Endometrium (tissue), 2 donors: Measurements from ENCODE around the gene LIPK.
"Not testable (repeated sequence)": the region's sequence is repeated elsewhere in the genome, so short reads cannot be mapped to it uniquely, and the experiment has no call there.

Source experiments
- FAIRE-seq: peaks from 2 replicates; lab custom pipeline; 2012; peaks lifted over from hg19 to GRCh38; lab: Jason Lieb, UNC
- donor health status: control.
- donor health status: control.

LIPK gene

GRCh38 chr10:88705958-88706357, at the start of gene LIPK:
Gene LIPK, plus strand, starts transcription at chr10:88706249. Its CDS starts 18,295 bp downstream, at chr10:88724544.
- no peak for FAIRE-seq

DNA sequence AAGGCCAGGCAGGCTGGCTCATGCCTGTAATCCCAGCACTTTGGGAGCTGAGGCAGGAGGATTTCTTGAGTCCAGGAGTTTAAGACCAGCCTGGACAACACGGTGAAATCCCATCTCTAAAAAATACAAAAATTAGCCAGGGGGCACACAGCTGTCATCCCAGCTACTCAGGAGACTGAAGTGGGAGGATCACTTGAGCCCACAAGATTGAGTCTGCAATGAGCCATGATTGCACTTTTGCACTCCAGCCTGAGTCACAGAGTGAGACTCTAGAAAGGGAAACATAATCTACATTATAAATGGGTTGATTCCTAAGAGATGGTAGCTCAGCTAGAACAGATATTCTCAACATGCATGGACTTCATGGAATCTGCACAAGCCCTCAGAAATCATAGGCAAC, 48.1 kb upstream of the LIPK start:
- FAIRE-seq: no peak

DNA sequence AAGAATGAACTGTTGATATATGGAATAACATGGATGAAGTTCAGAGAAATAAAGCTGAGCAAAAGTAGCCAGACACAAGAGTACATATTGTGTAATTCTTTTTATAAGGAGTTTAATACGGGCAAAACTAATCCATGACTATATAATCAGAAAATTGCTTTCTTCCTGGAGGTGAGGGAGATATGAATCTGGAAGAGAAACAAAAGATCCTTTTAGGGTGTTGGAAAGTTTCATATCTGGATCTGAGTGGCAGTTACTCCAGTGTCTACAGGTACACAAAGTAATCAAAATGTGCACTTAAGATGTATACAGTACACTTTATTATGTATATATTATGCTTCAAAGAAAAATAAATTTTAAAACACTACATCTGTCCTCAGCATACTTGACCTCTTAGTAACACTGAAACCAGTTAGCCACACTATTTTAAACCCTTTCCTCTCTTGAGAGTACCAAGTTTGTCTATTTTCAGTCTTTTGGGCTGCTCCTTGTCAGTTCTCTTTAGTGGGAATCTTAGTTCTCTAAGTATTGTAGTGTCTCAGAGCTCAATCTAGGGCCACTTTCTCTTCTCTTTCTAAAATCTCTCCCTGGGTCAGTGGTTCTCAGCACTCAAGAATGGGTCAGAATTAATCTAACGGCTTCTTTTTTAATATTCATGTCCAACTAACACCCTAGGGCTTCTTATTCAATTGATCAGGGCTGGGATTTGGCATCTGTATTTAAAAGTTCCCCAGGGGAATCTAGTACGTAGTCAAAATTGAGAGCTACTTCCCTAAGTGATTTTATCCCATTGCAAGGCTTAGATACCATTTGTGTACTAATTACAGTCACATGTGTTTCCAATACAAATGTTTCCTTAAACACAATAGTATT, 46.1 kb upstream of the LIPK start:
- FAIRE-seq: no peak

DNA sequence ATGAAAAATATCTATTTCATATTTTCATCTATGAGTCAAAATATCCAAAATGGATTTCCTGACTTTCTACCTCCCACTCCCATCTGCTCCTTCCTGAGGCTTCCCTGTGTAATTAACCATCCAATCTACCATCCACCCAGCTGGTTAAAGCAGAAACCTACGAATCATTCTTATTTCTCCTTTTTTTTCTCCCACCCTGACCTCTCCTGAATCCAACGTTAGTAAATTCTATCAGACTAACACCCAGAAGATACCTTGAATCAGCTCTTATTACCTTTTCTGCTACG, 45.5 kb upstream of the LIPK start:
- no peak for FAIRE-seq

DNA sequence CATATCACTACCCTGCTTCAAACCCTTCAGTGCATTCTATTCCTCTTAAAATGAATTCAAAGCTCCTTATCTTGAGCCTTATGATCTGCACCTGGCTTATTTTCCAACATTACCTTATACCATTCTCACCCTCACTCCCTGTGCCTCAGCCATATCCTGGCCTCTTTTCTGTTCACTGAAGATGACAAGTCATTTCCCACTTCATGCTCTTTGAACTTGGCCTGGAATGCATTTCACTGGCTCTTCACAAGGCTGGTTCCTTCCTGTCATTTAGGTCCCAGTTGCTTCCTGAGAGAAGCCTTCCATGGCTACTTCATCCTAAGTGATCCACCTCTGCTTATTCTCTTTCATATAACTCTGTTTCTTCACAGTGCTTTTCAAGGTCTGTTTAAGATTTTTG, 45.0 kb upstream of the LIPK start:
- no peak for FAIRE-seq

DNA sequence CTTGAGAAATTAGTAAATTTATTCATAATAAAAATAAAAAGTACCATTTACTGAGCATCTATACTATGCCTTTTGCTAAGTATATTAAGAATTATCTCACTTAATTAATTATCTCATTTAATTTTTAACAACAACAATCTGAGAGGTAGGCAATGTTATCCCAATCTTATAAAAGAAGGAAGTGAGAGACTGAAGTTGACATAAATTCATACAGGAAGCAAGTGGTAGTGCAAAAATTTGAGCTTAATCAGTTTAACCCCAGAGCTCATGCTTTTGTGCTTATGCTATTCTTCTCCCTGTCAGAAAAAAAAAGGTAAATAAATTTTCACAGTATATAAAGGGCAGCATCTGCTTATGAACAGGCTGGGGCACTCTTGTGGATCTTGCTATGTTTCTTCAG, 44.5 kb upstream of the LIPK start:
- FAIRE-seq: no peak

- not testable (repeated sequence) for FAIRE-seq
These were observed 42.9 kb upstream of the LIPK start for GRCh38 chr10:88663153-88663552.

DNA sequence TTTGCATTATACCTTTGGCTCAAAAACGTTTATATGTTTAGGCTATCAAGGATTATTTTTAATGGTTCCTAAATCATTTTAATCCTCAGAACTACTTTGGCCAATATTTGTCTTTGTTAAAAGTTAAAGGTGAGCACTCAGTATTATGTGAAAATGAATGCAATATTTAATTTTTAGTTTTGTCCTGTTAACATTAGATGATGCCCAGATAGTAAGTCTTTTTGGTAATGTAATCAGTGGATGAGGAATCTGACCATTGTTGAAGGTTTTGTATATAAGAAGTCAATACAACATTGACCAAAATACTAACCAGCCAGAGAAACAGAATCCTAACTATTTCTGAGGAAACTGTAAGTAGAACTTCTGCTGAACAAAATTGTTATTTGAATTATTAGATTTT, 41.9 kb upstream of the LIPK start, which contains the start of gene LIPF:
Gene LIPF, plus strand, starts transcription at position 301 of the 400 bp plus-strand sequence. CDS start 2,856 bp downstream, outside the sequence.
- no peak for FAIRE-seq

DNA sequence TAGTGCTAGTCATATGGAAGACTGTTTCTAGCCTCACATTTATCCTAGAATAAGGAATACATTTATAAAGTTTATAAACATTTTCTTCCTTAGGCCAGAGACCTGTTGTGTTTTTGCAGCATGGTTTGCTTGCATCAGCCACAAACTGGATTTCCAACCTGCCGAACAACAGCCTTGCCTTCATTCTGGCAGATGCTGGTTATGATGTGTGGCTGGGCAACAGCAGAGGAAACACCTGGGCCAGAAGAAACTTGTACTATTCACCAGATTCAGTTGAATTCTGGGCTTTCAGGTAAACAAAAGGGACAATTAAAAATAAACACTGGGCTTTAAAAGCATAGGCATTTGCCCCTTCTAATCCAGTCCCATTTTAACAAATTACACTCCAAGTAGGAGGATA, 37.6 kb upstream of the LIPK start:
- FAIRE-seq: no peak

- FAIRE-seq: no peak
These were observed 35.6 kb upstream of the LIPK start for GRCh38 chr10:88670497-88670896.

DNA sequence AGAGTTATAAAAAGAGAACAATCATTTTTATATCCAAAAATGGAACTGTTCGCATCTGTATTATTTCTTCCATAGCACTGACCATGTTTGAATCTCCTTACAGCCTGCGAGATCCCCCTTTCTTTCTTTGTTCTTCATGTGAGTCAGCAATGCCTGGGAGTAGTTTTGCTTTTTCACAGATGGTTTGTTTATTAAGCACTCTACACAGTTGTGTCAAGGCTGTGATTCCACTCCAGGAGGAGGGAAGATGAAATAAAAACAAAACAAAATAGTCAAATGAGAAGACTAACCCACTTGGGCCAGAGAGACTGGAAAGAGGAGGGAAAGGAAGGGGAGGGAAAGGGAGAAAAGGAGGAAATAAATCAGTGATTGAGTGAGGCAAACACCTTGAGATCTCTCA, 34.0 kb upstream of the LIPK start:
- FAIRE-seq: no peak

GRCh38 chr10:88676283-88677060, 29.6 kb upstream of the LIPK start:
- FAIRE-seq: no peak

GRCh38 chr10:88680958-88681357, 25.1 kb upstream of the LIPK start:
- no peak for FAIRE-seq

- no peak for FAIRE-seq
These were observed 23.6 kb upstream of the LIPK start for GRCh38 chr10:88682491-88682890.

DNA sequence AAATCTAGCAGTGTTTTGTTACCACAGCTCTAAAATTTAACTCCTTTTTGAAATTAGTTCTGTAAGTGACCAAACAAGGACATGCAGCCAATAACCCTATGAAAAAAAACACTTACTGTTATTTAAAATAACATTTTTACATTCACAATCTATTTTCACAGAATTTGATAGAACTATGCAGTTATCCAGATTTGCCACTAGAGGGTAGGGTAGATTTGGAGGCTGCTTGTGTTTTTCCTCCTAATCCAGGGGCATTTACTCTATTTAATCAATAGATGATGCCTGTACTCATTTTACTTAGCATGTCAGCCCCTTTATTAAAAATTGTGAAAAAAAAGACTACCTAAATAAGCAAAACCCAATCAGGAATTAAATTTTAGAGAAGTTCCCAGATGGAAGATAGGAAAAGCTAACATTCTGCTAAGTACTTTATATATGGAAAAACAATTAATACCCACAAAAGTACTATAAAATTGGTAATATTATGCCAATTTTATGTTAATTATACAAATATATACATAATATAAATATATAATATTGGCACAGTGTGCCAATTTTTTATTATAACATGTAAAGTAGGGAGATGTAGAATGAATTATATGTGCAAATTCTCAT, 18.1 kb upstream of the LIPK start:
- FAIRE-seq: peak; percentile 74

DNA sequence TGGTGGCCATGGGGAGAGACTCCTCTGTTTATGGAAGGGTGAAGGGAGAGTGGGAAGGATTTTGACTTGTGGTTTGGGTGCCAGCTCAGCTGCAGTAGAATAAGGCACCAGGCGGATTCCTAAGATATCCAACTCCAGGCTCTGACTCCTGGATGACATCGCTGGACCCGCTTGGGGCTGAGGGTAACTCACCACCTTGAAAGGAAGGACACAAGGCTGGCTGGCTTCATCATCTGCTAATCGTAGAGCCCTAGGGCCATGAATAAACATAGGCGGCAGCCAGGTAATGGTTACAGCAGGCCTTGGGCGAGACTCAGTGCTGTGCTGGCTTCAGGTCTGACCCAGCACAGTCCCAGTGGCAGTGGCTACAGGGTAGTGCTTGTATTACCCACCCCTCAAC, 16.7 kb upstream of the LIPK start:
- no peak for FAIRE-seq

DNA sequence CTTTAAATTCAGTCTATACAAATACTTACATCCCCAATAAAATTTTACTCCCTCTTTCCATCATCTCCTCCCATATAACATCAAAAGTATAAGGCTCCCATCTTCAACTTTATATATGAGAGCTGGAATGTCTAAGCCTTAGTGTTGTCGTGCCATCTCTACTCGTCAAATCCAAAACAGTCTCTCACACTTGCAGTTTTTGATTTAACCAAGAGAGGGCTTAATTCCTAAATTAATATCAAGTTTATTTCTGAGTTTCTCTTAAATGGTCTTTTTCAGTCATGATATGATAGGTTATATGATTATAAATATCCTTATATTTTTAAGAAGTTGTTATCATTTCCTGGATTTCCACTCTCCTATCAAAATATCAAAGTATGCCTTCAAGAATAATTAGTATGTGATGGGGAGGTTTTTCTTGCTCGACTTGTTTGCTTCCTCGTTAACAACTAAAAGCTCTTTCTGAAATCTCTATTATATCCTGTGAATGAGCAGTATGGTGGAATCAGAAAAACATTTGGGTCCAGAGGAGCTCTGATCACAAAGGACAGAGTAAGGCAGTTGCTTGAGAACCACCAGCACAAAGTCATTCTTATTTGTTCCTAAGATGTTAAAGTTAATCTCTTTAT, 12.5 kb upstream of the LIPK start:
- FAIRE-seq: peak; percentile 18

DNA sequence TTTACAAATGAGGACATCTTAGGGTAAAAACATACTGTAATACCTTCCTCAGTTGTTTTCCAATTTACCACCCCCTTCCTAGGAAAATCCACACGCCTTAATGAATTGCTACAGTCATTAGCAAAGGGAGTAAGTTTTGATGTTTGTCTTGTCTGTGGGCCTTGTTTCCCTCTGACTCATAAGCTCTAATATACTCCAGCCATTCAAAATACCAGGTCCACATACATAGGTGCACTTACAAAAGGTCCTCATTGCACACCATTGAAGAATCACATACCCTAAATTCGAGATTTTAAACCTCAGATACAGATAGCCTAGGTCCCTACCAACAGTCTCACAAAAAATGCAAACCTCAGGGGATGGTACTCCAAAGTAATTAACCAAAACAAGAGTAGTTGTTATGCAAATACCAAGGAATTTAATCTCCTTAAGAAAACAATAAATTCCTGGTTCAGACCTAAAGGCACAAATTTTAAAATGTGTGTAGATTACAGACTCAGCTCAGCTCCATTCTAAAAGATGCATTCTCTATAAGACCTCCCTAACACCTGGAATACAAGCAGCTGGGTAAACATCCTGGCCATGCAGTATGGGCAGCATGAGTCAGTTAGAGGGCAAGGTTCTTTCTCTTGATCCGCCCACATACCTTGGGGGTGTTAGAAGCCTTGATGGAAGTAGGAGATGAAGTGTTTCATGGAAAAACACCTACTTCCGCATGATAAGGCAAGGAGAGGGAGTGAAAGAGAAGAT, 3.0 kb upstream of the LIPK start:
- no peak for FAIRE-seq

DNA sequence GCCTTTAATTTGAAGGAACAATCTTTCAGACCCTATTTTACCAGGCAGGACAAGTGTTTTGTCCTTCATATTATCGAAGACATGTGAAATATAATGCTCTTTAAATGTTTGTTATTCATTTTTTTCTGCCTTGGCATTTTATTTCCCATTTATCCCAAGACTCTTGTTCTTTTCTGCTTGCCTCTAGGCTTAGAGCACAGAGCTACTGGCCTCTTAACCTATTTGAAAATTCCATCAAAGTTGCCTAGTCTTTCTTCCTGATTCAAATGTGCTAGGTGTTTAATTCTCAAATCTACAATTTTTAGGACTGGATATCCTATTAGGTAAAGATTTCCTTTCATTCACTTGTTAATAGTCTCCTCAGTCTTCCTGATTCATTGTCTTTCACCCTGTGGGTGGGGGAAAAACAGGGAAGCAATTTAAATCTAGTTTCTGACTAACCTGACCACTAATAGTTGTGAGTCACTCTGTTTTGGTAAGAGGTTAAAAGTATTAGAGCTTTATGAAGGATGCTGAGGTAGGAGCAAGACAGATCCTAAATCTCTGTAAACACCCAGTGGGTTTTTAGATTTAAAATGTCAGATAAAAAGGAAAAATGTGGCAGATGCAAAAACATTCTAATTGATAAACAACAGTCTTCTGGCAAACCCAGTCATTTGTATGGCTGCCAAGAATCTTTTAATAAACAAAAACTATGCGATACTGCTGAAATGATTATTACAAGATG, 1.5 kb downstream of the LIPK start:
- FAIRE-seq: peak; percentile 99

DNA sequence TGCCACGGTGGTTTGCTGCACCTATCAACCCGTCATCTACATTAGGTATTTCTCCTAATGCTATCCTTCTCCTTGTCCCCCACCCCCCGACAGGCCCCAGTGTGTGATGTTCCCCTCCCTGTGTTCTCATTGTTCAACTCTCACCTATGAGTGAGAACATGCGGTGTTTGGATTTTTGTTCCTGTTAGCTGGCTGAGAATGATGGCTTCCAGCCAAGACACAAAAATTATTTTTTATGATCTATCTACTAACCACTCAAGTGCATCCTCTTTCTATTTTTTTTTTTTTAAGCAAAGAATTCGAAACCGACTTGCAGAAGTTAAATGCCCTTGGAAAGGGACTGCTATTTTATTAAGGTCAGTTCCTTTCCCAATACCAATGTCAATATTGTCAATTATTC, 3.3 kb downstream of the LIPK start:
- peak; percentile 35 for FAIRE-seq

- no peak for FAIRE-seq
These were observed 9.5 kb downstream of the LIPK start for GRCh38 chr10:88715517-88715916.
